Activated CD4-positive, CD25-positive, alpha-beta regulatory T cell (primary cell): ENCODE results near the gene SYNPO.

Experiments used
- DNase-seq, 4 experiments: peaks; one replicate each; lab custom pipeline; 2025; lab: John Stamatoyannopoulos, UW

SYNPO gene

GRCh38 chr5:150690760-150691159, 50.3 kb downstream of the SYNPO start:
- no peak for DNase-seq

GRCh38 chr5:150692276-150692675, 51.8 kb downstream of the SYNPO start:
- no peak for DNase-seq

GRCh38 chr5:150694612-150695011, 54.2 kb downstream of the SYNPO start:
- no peak for DNase-seq

GRCh38 chr5:150700246-150700593, 59.8 kb downstream of the SYNPO start:
- no peak for DNase-seq

- peak; percentile 62 to 83 (median 76) for DNase-seq
Measured at GRCh38 chr5:150700594-150701377, 60.3 kb downstream of the SYNPO start, which contains the start of gene RBM22. RBM22 (minus strand) TSS chr5:150701062; CDS start chr5:150700985, 77 bp downstream.

GRCh38 chr5:150703762-150704161, 63.3 kb downstream of the SYNPO start:
- DNase-seq, result no peak

GRCh38 chr5:150706776-150707390, 66.4 kb downstream of the SYNPO start:
- DNase-seq, result no peak
